GM03348 (cell line): ENCODE results near the gene DYNC1H1.

Experiments used
- DNase-seq: peaks from one replicate; pipeline ENCODE4 v3.0.0; 2012; ENCODE audit warnings: low spot score

DYNC1H1 gene

GRCh38 chr14:102088012-102088792 lies 123.8 kb downstream of the DYNC1H1 start:
- peak; percentile 48 for DNase-seq

- no peak for DNase-seq
Observed at GRCh38 chr14:102089621-102090343, 125.4 kb downstream of the DYNC1H1 start.

- DNase-seq = no peak
Observed at GRCh38 chr14:102090713-102091112, 126.3 kb downstream of the DYNC1H1 start.

- no peak for DNase-seq
Observed at GRCh38 chr14:102092806-102093205, 128.4 kb downstream of the DYNC1H1 start.

GRCh38 chr14:102094101-102094500 lies 129.7 kb downstream of the DYNC1H1 start:
- no peak for DNase-seq

GRCh38 chr14:102095231-102095870 lies 131.0 kb downstream of the DYNC1H1 start:
- DNase-seq = no peak

GRCh38 chr14:102095871-102096568 lies 131.6 kb downstream of the DYNC1H1 start:
- DNase-seq = no peak

GRCh38 chr14:102096569-102097188 lies 132.3 kb downstream of the DYNC1H1 start:
- DNase-seq = peak; percentile 87

GRCh38 chr14:102097441-102098135 lies 133.2 kb downstream of the DYNC1H1 start:
- no peak for DNase-seq

GRCh38 chr14:102103062-102103695 lies 138.8 kb downstream of the DYNC1H1 start:
- DNase-seq = no peak

GRCh38 chr14:102105369-102105768 lies 141.0 kb downstream of the DYNC1H1 start:
- no peak for DNase-seq
